ENCODE results near the gene GNPTG. TPM values are rescaled to one million over a fixed set of nuclear protein-coding genes. Genes with fewer than 3 reads are reported as not detected.

The GNPTG gene
- total RNA-seq, 1 donor from 2014 or later = 60.7 TPM

DNA sequence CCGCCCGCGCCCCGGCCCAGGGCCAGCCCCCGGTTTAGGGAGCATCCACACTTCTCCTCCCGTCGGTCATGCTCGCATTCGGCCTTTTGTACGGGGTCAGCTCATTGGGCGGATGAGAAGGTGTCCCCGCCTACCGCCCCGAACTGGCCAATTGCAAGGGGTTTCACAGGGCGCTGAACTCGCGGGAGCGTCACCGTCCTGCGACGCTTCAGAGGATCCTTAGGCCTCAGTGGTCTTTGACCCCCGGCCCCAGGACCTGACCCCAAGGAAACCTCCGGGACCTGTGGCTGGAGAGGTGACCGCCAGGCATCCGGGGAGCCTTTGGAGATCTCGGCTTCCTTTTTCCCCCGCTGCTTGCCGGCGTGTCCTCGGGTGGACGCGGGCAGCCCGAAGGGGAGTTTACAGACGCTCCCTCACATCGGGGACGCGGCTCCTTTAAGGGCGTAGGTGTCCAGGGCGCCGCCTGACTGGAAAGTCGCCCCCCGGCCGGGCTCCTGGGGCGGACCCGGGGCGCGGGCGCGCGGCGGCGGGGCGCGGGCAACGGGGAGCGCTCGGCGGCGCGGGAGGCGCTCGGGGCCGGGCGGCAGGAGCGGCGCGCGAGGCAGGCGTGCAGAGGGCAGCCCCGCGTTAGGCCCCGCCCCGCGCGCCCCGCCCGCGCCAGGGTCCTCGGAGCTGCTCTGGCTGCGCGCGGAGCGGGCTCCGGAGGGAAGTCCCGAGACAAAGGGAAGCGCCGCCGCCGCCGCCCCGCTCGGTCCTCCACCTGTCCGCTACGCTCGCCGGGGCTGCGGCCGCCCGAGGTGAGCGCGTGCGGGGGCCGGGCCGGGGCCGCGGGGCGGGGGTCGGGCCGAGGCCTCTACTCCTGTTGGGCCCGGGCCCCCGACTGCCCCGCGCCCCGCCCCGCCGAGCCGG, 42.5 kb upstream of the GNPTG start, which contains the start of gene UBE2I:
UBE2I (plus strand) TSS at position 660 of the 909 bp plus-strand sequence. CDS start 4,395 bp downstream, outside the sequence.
- H3K4me3 Mint-ChIP-seq (ENCODE audit: unreplicated experiment) = peak within 1 kb of the TSS; percentile 90
- peak within 1 kb of the TSS; percentile 99 for H3K27ac Mint-ChIP-seq (ENCODE audit: unreplicated experiment)
- H3K9me3 Mint-ChIP-seq (ENCODE audit: low read depth) = no peaks in the 10 kb centered on the region
- TF ChIP-seq, protein P1, sequence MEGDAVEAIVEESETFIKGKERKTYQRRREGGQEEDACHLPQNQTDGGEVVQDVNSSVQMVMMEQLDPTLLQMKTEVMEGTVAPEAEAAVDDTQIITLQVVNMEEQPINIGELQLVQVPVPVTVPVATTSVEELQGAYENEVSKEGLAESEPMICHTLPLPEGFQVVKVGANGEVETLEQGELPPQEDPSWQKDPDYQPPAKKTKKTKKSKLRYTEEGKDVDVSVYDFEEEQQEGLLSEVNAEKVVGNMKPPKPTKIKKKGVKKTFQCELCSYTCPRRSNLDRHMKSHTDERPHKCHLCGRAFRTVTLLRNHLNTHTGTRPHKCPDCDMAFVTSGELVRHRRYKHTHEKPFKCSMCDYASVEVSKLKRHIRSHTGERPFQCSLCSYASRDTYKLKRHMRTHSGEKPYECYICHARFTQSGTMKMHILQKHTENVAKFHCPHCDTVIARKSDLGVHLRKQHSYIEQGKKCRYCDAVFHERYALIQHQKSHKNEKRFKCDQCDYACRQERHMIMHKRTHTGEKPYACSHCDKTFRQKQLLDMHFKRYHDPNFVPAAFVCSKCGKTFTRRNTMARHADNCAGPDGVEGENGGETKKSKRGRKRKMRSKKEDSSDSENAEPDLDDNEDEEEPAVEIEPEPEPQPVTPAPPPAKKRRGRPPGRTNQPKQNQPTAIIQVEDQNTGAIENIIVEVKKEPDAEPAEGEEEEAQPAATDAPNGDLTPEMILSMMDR (IDR thresholded peaks at IDR 0.05) = no peak
- no peaks in the 10 kb centered on the region for H3K36me3 Mint-ChIP-seq (ENCODE audit: low read depth)
- no peaks in the 10 kb centered on the region for H3K27me3 Mint-ChIP-seq (ENCODE audit: low read depth)
- H3K4me1 Mint-ChIP-seq (ENCODE audit: low read depth) = peaks cover 31% of the 10 kb centered on the region
- peak; percentile 98 for DNase-seq (ENCODE audit: low spot score)

DNA sequence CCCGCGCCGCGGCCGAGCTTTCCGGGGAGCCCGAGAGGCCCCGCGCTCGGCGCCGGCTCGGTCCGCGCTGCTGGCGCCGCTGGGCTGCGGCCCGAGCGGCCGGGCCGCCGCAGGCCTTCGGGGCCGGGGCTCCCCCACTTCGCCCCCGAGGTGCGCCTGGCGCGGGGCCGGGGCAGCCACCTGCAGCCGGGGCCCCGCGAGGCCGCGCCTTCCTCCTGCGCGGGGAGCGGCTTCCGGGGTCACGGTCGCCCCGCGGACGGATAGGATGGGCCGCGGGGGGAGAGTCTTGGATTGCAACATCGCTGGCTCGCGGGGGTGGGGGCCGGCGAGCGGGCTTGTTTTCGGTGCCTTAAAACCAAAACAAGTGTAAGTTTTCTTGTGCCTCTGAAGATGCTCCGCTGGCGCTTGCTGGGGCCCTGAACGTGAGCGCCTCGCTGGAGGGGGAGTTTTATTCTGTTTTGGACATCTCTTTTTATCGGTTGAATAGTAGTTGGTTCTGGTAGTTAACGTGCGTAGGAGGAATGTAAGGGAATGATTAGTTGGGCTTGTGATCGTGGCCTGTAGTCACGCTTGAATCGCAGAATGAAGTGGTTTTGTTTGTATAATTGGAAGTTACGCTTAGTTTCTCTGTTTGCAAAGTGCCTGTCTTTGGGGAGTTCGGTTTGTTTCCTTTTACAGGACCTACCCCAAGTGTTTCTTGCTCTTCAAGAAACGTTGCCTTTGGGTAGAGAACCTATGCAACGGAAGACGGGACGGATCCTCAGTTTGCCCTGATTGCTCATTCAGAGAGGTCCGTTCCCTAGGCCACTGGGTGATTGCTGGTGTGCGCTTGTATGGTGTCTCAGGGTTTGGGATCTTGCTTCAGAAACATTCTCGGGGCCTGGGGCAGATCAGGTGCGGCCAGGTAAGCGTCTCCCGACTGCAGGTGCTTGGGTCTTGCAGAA, 41.6 kb upstream of the GNPTG start:
- peak overlapping the region; percentile 92 for H3K27ac Mint-ChIP-seq (ENCODE audit: unreplicated experiment)
- no peak for DNase-seq (ENCODE audit: low spot score)
- peak overlapping the region; percentile 90 for H3K4me3 Mint-ChIP-seq (ENCODE audit: unreplicated experiment)
- peaks cover 31% of the 10 kb centered on the region for H3K4me1 Mint-ChIP-seq (ENCODE audit: low read depth)
- TF ChIP-seq, protein P1 (IDR thresholded peaks at IDR 0.05) = no peak
- H3K27me3 Mint-ChIP-seq (ENCODE audit: low read depth) = no peaks in the 10 kb centered on the region
- H3K9me3 Mint-ChIP-seq (ENCODE audit: low read depth) = no peaks in the 10 kb centered on the region
- no peaks in the 10 kb centered on the region for H3K36me3 Mint-ChIP-seq (ENCODE audit: low read depth)

DNA sequence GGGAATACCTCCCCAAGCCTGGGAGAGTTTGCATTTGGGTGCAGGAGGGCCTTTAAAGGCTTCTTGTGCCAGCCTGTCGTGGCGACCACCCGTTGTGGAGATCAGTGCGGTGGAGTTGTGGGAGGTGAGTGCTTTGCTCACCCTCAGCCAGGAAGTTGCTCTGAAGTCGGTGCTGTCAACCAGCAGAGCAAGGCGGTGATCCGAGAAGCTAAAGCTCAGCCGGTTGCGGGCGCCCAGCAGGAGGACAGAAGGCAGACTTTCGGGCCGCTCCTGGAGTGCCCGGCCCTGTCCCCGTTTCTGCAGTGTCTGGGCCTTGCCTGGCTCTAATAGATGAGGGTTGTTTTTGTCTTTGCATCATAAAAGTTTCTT, 40.9 kb upstream of the GNPTG start:
- H3K27ac Mint-ChIP-seq (ENCODE audit: unreplicated experiment) = peak overlapping the region; percentile 92
- no peaks in the 10 kb centered on the region for H3K9me3 Mint-ChIP-seq (ENCODE audit: low read depth)
- DNase-seq (ENCODE audit: low spot score) = no peak
- peaks cover 31% of the 10 kb centered on the region for H3K4me1 Mint-ChIP-seq (ENCODE audit: low read depth)
- H3K4me3 Mint-ChIP-seq (ENCODE audit: unreplicated experiment) = peak overlapping the region; percentile 90
- H3K27me3 Mint-ChIP-seq (ENCODE audit: low read depth) = no peaks in the 10 kb centered on the region
- TF ChIP-seq, protein P1 (IDR thresholded peaks at IDR 0.05) = peak; percentile 25
- H3K36me3 Mint-ChIP-seq (ENCODE audit: low read depth) = peaks cover 2% of the 10 kb centered on the region

DNA sequence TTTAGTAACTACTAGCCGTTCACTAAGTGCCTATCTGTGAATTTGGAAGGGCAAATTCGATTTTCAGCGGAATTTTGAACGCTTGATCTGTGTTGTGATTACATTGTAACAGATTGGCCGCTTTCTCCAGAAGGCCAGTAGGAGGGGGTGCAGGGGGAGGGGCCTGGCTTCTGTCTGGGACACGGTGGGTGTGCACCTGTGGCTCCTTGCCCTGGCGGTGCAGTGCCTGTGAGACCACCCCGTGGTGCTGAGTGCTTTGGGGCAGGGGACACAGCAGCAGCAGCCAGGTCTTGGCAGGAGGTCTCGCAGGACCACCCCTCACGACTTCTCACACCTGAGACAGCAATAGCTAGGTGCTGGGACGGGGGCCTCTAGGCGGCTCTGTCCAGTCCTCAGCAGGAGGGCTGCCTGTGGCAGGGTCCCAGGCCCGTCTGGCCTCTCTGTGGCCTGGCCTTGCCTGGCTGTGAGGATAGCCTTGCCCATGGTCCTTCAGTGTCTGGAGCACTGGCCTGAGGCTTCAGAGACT, 40.5 kb upstream of the GNPTG start:
- Mint-ChIP-seq H3K27me3 (ENCODE audit: low read depth) (no peaks in the 10 kb centered on the region), H3K27ac (ENCODE audit: unreplicated experiment) (peak overlapping the region; percentile 92), H3K9me3 (ENCODE audit: low read depth) (no peaks in the 10 kb centered on the region), H3K4me1 (ENCODE audit: low read depth) (peaks cover 31% of the 10 kb centered on the region), H3K4me3 (ENCODE audit: unreplicated experiment) (peak overlapping the region; percentile 90), H3K36me3 (ENCODE audit: low read depth) (peaks cover 5% of the 10 kb centered on the region)
- DNase-seq (ENCODE audit: low spot score) = no peak
- TF ChIP-seq, protein P1 (IDR thresholded peaks at IDR 0.05) = no peak
